Measurements from ENCODE around the gene ELL2.
A peak's percentile ranks its signal among the peaks of the same experiment; 100 is the strongest.
"Not testable (repeated sequence)": the region's sequence is repeated elsewhere in the genome, so short reads cannot be mapped to it uniquely, and the experiment has no call there.

Gene ELL2

DNA sequence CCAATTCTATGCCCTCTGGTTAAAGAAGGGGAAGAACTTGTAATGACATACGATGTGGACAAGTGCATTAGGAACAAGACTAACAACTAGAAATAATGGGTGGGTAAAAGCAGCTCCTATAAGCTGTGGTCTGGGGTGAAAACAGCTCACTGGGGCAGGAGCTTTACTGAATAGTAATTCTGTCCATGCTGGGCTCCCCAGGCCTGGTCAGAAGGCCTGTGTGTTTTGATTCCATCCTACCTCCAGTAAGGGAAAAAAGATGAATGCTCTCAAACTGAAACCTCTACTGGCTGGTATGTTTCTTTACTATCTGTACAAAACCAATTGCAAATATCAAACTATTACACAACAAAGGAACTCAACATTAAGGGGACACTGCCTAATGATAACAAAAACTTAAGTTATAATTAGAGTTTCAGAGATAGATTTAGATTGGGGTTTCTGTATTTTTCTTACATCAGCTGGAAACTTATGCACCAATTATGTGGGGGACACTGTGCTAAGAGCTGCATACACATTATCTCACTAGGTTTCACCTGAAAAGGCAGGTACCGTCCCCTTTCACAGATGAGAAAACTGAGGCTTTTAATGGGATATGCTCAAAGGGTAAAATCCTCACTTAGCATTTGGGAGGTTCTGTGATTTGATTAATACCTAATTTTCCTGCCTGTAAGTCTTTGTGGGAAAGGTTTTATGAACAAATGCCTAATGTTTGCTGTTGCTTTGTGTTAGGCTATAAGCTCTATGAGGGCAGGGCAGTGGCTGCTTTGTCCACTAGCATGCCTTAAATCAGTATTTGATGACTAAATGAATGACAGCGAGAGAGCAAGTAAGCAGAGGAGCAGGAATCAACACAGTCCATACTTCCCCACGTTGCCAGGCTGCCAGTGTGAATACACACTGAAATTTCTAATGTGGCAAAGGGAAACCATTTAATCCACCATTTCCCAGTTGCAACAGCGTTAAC is 53.6 kb downstream of the ELL2 start:
- no peak for DNase-seq (ENCODE audit: low spot score)

DNA sequence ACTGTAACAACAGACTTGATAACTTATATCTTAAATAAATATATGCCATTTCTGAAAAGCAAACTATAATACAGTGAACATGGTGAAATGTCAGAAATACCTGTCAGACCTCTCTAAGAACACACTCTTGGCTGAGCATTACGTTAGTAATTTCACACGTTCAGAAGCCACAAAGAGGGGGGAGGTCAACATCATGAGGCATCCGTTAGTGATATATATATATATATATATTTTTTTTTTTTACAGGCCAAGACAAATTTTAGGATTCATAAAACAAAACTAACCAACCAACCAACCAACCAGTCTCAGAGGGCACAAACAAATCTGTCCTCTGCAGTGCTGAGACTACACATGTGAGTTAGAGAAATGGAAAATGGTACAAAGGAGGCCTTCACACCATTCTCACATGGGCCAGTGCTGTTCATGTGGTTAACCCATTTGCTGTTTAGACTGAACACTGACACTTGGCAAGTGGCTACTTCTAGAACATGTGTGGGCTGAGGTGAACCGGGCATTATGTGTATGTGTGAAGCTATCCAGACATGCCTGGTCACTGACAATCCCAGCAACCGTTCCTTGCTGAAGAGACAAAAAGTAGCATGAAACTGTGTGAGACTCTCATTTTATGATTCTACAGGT is 54.5 kb downstream of the ELL2 start:
- DNase-seq (ENCODE audit: low spot score): no peak

DNA sequence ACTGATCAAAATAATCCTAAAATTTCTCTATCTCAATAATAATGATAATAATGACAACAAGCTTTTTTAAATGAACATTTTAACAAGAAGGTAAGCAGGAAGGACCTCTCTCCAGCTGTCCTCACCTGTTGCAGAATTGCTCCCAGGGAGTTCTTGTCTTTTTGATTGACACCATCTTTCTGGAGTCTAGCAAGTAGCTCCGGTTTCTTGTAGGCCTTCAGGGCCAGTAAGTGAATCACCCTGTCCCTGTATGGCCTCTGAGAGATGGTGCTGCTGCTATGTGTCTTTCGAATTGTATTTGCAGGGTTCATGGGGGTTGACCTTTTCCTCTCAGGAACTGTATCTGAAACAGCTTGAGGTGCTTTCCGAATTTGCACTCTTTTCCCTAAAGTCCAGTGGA is 55.3 kb downstream of the ELL2 start:
- DNase-seq (ENCODE audit: low spot score): not testable (repeated sequence)

DNA sequence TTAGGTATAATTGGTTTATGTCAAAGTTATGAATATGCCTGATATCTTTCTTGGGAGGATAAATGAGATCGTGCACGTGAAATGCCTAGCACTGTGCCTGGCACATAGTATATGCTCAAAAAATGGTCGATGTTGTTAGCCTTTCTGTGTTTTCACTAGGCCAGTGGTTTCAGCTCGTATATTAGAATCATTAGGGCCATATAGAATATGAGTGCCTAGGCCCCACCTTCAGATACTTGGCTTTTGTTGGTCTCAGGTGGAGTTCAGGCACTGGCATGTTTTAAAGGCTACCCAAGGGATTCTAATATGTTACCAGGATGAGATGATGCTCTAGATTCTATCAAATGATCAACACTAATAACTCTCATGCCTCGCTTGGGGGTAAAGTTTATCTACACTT is 56.8 kb downstream of the ELL2 start:
- DNase-seq (ENCODE audit: low spot score): no peak

DNA sequence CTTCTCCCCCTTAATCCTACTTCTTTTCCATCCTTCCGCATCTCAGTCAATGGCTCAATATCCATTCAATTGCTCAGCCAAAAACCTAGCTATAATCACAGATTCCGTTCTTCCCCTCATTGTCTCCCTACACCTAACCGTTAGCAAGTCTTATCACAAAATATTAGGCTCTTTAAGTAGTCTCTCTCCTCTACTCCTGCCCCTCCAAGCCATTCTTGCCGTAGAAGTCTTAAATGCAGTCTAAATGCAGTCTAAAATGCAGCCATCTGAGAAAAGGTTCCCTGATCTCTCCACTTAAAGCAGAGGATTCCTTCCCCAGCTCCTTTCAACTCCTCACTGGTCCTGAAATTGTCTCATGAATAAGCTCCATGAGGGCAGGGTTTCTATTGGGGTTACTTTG is 57.8 kb downstream of the ELL2 start:
- no peak for DNase-seq (ENCODE audit: low spot score)

DNA sequence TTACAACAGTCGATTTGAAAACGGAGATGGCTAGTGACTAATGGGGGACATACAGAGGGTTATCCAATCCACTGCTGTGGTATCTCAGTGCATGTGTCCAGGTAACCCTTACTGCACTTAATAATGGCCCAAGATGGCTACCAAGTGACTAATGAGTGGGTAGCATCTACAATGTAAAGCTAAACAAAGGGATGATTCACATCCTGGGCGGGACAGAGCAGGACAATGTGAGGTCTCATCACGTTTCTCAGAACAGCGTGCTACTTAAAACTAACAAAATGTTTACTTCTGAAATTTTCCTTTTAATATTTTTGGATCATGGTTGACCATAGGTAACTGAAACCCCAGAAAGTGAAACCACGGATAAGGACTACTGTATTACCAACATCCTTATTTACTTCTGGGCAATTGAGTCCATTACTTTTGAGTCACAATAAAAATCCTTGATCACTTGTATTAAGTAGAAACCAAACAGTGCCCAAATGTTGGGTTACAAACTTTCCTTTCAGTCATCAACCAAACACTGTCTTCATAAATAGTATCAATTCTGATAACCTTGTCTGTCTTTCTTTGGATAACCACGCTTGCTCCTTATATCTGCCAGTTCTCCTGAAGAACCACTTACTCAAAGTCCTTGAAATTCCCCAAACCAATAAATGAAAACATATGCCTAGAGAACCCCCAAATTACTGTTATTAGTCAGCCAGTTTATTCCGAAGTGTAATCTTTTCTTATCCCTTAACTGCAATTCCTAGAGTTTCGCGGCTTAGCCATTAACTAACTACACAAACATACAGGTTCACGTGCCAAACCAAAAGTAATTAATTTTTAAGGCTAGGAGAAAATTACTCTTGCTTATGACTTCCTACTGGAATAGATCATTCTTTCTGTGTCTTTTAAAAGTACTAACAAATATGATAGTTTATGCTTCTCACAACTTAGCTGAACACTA is 59.7 kb downstream of the ELL2 start:
- DNase-seq (ENCODE audit: low spot score): peak; percentile 9

DNA sequence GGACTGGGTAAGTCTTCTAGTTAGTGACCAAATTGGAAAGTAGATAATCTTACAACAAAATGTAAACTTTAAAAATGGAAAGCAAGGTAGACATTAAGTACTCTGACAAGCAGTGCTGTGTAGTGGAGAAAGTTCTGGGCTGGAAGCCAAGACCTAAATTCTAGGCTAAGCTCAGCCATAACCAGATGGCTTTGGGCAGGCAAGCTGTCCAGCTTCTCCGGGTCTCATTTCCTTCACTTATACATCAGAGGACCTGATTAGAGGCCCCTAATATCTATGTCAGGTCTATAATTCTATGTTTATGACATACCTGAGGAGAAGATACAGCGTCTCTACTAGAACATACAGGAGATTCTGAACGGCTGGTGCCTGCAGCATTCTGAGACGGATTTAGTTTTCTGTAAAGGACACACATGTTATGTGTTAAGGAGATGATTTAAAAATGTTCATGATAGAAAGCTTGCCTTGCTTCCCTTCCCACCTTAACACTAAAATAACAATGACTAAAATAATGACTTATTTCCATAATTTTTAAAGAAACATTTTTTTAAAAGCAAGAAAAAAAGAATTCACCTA is 61.2 kb downstream of the ELL2 start:
- no peak for DNase-seq (ENCODE audit: low spot score)

DNA sequence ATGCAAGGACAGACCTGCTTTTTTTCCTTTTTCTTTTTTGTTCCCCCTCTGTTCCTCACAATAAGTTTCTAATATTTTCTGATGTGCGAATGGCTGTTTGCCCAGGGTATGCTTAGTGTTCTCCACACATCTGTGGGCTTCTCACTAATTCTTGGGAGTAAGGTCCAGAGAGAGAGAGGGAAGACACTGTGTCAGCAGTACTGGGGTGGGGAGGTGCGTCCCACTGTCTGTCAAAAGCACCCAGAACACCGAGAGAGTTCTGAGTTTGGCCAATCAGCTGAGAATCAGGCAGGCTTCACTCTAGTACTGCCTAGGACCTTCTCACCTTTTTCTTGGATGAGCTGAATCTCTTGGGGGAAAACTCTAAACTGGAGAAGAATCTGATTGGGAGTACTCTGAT is 61.8 kb downstream of the ELL2 start:
- no peak for DNase-seq (ENCODE audit: low spot score)

DNA sequence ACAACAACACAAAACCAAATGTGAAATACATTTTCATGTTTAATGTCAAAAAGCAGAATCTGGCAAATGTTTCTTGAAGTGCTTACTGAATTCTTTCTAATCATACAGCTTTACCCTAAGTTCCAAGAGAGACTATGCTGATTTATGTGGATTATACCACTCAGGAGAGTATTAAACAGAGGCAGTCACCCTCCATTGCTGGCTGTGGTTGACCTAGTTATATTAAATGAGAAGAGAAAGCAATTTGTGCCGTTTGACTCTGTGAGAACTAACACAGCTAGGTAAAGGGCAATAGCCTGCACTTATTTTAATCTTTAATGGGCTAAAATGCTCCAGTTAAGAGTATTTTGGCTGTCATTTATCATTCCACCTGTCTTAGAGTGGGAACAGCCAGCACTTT is 62.6 kb downstream of the ELL2 start:
- DNase-seq (ENCODE audit: low spot score): no peak

DNA sequence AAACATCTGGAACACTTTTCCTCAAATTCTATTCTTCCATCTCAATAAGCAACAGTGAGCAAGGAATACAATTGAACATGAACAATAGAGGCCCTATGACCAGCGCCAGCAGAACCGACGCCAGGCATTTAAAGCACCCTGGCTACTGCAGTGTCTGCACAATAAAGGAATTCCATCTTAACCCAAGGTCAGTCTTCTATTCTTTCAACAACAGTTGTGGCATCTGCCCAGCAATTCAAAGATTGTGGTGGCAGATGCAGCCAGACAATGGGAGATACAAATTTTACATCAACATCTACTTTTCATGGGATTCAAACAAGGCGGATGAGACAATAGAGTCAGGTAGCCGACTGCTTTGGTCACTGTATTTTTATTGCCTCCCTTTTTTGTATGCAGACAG is 65.9 kb downstream of the ELL2 start:
- DNase-seq (ENCODE audit: low spot score): no peak

DNA sequence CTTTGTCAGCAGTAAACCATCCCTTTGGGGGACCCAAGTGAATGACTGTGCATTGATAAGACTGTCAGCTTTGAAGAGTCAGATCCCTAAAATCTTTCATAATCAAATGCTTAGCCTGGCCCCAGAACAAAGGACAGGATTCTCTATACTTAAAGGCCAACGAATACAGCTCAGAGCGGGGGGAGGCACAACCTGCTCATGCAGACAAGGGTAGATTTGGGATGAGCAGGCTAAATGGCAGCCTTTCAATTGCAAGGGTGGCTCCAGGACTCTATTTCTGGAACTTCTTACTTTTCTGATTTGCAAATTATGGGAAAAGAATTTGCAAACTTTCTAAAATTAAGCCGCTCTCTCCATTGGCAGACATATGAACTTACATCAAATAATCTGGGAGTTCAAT is 66.4 kb downstream of the ELL2 start:
- DNase-seq (ENCODE audit: low spot score): no peak

DNA sequence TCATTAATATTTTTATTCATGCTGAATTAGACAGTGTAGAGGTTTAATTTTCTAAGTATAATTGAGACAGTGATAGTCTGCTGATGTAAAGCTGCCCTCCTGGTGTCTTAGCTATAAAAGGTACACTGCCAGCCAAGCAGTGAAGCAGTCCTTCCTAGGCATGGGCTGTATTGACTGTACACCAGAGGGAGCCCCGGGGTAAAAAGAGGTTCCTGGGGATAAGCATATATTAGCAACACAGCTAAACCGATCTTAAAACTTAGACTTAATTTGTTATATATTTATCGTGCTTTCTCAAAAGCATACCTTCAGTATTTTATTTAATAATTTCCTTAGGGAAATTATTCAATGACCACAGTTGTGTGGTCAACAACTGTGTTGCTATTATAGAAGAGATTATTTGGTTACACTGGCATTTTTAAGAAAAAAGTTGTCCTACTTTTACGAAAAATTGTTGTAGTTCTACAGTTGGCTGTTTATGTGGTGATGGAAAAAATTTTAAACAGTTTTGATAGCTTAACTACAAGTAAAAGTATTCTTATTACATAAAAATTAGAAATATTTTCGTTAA is 68.8 kb downstream of the ELL2 start:
- peak; percentile 10 for DNase-seq (ENCODE audit: low spot score)

DNA sequence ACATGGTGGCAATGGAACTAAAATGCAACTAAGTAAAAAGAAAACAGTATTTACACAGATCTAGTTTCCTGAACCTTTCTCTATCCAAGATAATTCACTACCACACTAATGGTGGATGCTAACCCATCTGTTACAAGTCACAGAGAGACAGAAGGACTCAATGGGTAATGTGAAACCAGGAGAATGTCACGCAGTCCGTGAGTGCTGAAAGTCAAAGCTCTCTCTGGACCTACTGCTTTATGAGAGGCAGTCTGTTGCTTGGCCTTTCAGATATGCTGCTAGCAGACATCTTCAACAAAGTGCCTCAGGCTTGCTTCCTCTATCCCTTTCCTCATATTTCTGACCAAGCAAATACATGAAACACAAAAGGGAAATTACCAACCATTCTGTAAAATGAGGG is 70.2 kb downstream of the ELL2 start:
- no peak for DNase-seq (ENCODE audit: low spot score)

DNA sequence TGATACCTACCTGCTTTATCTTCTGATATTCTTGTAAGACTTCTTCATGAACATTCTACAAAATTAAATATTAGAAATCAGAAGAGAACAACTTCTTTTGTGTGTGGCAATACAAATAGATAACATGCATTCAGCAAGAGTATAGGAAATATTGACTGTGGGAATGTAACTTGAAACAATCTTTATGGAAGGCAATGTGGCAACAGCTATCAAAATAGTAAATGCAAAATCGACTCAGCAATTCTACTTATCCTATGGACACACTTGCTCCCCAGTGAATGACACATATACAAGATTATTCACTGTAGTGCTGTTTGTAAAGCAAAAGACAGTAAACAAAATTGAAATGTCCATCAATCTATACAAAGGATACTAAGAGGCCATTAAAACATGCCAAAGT is 72.6 kb downstream of the ELL2 start:
- no peak for DNase-seq (ENCODE audit: low spot score)

DNA sequence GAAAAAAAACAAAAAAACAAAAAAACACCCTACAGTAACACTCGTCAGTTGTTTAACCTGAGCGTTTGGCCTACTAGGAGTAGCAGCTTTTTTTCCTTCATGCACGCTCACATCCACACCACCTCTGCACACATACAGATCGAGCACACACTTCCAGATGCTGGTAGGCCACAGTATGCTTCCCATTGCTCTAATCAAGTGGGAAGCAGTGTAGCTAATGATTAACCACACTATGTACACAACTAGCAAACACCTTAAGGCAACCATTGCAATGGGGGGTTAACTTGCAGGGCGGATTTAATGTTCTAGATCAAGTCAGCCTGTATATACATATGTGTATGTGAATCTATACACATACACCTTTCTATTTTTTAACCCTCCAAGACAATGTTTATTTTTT is 73.7 kb downstream of the ELL2 start:
- DNase-seq (ENCODE audit: low spot score): no peak

DNA sequence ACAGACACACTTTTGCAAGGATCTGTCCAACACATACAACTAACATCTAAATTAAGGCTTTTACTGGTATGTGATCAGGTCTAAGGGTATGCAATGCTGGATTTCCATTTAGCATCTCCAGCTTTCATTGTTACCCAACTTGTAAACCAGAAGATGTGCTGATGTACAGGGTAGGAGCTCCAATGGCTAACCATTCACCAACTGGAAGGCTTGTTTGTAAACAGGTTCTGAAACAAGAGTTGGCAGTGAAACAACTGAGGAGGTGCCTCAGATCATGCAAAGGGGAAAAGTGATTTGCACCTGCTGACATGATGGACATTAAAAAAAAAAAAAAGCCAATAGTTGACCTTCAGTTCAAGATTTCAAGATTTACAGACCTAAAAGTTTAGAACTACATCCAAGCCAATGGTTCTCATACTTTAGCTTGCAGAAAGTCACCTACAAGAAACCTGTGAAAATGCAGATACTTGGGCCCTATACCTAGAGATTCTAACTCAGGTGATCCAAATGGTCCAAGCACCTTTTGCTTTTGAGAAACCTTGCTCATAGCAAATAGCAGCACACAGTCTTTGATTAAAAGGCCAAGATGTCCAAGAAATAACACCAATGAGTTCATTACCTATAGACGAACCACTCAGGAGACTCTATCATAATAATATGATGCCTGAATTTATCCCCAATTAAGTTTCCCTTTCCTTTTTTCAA is 75.2 kb downstream of the ELL2 start:
- DNase-seq (ENCODE audit: low spot score): no peak

DNA sequence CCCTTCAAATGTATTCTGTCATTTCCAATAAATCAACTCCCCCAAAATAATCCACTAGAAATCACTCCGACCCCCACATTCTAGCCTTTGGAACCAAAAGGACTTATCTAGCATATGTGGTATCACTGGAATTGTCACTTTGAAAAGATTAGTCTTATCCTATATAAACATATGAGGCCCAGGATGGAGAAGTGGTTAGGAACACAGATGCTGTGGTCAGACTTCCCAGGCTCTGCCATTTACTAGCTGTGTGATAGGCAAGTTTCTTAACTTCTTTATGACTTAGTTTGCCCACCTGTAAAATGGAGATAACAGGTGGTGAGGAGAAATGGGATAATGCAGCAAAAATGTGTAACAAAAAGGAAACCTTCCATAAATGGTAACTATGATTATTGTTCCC is 77.1 kb downstream of the ELL2 start:
- no peak for DNase-seq (ENCODE audit: low spot score)

DNA sequence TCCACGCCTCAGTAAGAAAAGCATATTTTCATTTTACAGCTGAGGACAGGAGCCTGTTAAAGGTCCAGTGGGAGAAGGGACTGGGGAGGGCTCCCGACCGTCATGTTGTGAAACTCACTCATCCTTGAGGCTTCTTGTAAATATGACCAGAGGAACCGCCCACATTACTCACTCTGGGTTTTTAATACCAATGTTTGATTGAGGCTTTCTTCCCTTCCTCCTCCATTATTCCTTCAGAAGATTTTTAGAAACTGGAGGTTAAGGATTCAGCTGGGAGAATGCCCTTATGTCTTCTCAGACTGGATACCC is 77.7 kb downstream of the ELL2 start:
- peak; percentile 11 for DNase-seq (ENCODE audit: low spot score)

DNA sequence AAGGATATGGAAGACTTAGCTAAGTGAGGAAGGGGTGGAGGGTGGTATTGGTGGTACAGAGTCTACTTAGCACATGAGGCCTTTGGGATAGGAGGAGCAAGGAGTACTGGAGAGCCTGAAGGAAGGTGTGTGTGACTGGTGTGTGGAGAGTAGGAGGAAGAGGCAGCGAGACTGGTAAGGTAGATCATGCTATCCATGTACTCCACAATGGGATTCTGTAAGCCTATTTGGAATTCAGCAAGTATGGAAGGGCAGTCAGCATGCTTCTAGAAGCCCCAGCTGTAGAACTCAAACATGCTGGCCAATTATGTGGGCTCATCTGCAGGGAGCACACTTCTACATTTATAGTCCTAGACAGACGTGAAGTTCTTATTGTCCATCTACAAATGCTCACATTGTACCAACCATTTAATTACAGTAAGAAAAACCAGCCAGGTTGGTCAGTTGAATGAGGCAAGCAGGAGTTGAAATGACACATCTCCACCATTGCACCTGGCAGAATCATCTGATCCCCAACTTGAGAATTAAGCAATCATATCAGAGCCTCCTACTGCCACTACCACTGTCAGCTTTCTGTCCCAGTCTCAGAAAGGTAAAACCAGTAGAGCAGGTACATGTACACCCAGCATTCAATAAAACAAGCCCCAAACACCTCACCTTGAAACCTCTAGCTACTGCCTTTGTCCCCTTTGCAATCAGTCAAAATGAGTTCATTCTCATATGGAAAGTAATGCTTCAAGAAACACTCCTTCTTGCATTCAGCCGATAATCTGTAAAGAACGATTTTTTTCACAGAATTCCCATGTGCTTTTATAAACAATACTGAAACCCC is 78.2 kb downstream of the ELL2 start:
- no peak for DNase-seq (ENCODE audit: low spot score)

DNA sequence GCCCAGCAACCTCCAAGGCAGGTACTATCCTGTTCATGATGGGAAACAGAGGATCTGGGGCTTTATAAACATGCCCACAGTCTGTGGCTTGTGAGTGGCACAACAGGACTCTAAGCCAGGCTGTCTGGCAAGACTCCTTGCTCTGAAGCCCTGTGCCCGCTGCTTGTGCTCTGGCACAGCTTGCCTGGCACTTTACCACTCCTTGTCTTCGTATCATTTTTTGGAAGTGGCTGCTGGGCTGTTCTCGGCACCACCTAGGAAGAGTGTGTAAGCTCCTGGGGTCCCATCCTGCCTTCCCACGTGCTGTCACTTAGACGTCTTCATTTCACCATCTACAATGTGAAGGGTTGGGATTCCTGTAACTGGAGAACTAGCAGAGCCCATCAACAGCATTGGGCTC is 79.8 kb downstream of the ELL2 start:
- DNase-seq (ENCODE audit: low spot score): no peak

Measured in LoVo (cell line).